GM12874 (cell line): Measurements from ENCODE around the gene PRSS27.

Experiments
- TF ChIP-seq, protein P1 (sequence below): IDR thresholded peaks from 2 replicates; pipeline ENCODE4 v1.5.1; 2011; ENCODE audit warnings: low read depth, mild to moderate bottlenecking, control low read depth, low read length, moderate library complexity; ENCODE audit not compliant: insufficient read depth

The PRSS27 gene

GRCh38 chr16:2710021-2710710 lies 9.9 kb downstream of the PRSS27 start:
- TF ChIP-seq, protein P1, sequence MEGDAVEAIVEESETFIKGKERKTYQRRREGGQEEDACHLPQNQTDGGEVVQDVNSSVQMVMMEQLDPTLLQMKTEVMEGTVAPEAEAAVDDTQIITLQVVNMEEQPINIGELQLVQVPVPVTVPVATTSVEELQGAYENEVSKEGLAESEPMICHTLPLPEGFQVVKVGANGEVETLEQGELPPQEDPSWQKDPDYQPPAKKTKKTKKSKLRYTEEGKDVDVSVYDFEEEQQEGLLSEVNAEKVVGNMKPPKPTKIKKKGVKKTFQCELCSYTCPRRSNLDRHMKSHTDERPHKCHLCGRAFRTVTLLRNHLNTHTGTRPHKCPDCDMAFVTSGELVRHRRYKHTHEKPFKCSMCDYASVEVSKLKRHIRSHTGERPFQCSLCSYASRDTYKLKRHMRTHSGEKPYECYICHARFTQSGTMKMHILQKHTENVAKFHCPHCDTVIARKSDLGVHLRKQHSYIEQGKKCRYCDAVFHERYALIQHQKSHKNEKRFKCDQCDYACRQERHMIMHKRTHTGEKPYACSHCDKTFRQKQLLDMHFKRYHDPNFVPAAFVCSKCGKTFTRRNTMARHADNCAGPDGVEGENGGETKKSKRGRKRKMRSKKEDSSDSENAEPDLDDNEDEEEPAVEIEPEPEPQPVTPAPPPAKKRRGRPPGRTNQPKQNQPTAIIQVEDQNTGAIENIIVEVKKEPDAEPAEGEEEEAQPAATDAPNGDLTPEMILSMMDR: no peak

DNA sequence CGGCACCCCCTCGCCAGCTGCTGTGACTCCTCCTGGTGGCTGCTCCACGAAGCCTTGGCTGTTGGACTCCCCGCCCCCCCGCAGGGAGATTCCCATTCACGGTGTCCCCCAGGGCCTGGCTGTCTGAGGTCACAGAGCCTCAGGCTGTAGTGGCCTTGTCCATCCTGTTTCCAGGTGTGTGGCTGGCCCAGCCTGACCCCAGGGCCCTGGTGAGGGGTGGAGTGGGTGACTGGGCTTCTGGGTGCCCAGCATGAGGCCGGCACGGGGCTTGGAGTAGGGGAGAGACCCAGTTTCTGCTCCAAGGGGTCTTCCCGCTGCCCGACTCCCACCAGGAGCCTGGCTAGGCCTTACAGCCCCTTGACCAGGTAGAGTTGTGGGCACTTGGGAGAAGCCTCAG lies 10.4 kb downstream of the PRSS27 start:
- TF ChIP-seq, protein P1: no peak

DNA sequence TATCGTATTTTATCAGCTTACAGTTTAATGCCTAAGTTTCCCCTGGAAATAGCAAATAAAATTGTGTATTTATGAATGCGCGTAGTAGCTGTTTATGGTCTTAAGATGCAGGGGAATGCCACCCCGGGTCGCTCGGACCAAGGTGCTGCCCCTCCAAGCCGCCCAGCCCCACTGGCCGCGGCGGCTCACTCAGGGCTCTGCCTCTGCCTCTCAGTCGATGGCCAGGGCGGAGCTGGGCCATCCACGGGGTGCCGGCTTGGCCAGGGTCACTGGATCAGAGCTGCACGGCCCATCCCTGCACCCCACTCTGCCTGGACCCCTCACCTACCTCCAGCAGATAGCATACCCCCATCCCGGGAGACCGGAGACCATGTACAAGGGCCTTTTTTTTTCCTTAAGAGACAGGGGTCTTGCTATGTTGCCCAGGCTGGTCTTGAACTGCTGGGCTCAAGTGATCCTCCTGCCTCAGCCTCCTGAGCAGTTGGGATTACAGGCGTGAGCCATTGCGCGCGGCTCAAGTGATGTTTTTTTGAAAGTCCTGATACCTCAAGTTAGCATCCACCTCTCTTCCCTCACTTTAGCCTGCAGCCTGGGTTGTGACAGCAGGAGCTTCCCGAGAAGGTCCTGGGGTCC lies 11.0 kb downstream of the PRSS27 start:
- TF ChIP-seq, protein P1: no peak

DNA sequence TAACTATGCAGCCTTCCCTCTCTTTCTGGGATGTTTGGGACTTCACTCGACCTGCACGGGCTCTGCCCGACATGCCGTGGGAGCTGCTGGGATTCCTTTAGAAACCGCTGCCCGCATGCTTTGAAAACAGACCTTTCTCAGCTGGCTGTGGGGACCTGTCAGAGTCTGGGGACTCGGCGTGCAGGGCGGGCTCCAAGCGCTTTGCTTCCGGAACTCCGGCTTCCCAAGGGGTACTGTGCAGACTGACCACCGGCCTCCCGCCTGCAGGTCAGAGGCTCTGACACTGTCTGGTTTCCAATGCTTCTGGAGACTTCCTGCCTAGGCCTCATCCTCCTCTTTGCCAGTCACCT lies 11.8 kb downstream of the PRSS27 start:
- TF ChIP-seq, protein P1: no peak

GRCh38 chr16:2707368-2708289 lies 12.4 kb downstream of the PRSS27 start:
- TF ChIP-seq, protein P1: no peak

- TF ChIP-seq, protein P1: no peak
Observed at GRCh38 chr16:2706611-2707311, 13.3 kb downstream of the PRSS27 start.

DNA sequence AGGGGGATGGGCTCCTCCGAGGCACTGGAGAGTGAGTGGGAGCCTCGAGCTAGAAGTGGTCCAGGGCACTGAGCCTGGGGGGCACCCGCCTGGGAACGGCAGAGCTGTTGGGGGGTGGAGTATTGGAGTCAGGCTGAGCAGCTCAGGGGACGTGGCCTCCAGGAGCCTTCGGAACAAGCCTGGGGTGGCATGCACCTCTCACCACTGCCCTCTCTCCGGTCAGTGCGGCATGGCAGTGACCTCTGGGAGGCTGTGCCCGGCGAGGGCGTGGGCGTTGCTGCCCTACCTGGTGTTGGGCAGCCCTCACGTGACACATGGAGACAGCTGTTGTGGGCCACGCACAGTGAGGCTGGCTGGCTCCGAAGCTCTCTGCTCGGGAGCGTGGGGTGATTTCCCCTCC lies 13.9 kb downstream of the PRSS27 start:
- TF ChIP-seq, protein P1: no peak
